SKM-1 treated with dmso at 0.1 percent for 144 hours (cell line): ENCODE results near the gene MAFF.

ENCODE experiments used
- DNase-seq: peaks from one replicate; lab custom pipeline; 2025; ENCODE audit not compliant: unreplicated experiment; lab: John Stamatoyannopoulos, UW

MAFF gene

DNA sequence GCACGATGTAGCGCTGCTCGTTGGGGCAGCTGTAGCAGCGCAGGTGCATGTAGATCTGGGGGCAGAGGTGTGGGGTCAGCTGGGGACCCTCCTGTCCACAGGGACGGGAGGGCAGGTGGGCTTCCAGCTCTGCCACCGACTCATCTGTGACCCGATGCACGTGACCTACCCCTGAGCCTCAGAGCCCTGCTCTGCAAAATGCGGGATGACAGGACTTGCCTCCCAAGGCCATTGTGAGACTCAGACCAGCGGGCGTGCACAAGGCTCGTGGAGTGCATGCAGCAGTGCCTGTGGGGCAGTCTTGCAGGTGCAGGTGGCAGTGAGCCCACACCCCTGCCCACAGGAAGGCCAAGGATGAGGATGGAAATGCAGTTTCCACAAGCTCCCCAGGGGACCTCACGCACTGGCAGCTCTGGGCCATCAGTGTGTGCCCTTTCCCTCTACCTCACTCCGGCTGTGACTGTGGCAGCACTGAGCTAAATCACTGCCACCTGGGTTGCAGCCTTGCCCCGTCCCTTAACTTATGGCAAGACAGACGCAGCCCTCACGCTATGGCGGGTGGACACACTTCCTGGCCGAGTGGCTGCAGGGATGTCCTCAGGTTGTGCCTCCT, 44.4 kb downstream of the MAFF start:
- DNase-seq = no peak

DNA sequence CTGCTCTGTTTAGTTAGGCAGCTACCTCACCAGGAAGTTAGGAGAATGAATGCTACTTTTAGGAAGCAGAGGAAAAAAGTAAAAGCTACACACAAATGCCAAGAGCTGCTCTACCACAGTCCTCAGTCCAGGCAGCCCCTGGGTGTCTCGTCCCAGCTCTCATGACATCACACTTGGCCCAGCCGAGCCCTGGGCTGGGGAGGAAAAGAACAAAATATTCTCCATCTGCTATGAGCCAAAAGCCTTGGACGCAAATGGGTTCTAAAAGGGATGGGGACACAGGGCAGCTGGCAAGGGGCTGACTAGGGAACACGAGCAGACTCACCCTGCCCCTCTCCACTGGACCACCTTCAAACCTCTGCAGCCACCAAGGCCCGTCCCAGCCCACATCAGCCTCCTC, 44.9 kb downstream of the MAFF start:
- no peak for DNase-seq

DNA sequence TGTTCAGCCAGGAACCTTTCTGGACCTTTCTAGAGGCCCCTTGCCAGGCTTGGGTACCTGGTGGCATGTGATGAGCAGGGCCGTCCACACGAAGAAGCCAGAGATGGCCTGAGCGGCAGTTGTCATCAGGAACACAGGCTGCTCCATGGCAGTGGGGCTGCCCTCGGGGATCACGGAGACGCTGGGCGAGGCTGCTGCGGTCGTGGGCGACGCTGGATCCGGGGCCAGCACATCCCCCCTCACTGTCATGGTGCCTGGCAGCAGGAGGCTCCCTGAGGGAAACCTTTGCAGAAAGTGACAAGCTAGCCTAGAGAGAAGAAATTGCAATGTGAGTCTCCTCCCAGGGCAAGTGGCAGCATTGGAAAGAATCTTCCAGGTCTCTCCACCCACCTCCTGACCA, 45.9 kb downstream of the MAFF start:
- no peak for DNase-seq

- DNase-seq = no peak
These were observed 46.5 kb downstream of the MAFF start for GRCh38 chr22:38248280-38248679.

DNA sequence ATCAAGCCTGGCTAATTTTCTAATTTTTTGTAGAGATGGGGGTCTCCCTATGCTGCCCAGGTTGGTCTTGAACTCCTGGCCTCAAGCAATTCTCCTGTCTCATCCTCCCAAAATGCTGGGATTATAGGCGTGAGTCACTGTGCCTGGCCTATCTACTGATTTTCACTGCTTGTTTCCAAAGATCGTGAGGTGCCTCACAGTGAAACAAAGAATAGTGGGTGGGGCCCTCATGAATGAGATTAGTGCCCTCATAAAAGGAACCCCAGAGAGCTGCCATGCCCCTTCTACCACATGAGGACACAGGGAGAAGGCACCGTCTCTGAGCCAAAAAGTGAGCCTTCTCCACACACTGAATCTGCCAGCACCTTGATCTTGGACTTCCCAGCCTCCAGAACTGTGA, 47.5 kb downstream of the MAFF start:
- no peak for DNase-seq

- no peak for DNase-seq
These were observed 48.2 kb downstream of the MAFF start for GRCh38 chr22:38249803-38250642.

DNA sequence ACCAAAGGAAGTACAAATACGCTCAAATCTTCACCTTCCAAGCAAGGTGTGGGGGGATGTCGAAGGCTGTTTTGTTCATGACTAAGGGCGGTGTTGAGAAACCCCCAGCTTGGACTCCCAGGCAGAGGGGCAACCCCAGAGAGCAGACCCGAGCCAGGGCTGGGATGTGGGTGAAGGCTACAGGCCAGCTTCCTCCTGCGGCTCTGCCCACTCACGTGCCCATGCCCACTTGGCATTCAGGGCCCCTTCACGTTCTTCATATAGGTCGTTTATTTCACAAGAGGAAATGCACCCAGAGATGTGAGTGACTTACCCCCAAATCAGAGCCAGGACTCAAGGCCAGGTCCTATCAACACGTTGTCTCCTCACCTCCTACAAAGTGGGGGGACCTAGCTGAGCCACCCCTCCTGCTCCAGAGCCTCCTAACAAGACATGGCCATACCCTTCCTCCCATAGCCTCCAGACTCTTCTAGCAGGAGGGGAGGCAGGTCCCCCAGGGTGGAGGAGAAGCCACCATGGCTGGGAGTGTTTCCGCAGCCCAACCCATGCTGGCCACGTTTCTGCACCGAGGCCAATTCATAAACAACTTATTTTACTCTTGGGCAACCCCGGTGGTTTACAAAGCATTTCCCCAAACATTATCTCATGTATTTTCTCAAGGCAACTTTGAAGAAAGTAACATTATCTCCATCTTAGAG, 49.0 kb downstream of the MAFF start:
- no peak for DNase-seq

DNA sequence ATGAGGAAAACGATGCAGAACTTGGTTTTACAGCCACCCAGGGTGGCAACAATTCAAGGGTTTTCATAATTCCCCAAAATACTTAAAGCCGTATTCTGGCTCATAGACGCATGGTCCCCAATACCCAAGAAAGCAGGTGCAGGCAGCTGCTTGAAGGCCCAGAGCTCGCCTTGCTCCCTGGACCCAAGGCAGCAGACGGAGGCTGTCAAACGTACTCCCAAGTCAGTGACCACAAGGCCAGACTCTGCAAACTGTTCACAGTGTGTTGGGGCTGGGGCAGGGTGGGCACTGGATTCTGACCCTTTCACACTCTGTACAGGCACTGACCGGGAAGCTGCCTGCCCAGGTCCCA, 49.5 kb downstream of the MAFF start:
- DNase-seq = no peak

GRCh38 chr22:38255697-38256096, 53.9 kb downstream of the MAFF start:
- no peak for DNase-seq

GRCh38 chr22:38257181-38257580, 55.4 kb downstream of the MAFF start:
- no peak for DNase-seq

DNA sequence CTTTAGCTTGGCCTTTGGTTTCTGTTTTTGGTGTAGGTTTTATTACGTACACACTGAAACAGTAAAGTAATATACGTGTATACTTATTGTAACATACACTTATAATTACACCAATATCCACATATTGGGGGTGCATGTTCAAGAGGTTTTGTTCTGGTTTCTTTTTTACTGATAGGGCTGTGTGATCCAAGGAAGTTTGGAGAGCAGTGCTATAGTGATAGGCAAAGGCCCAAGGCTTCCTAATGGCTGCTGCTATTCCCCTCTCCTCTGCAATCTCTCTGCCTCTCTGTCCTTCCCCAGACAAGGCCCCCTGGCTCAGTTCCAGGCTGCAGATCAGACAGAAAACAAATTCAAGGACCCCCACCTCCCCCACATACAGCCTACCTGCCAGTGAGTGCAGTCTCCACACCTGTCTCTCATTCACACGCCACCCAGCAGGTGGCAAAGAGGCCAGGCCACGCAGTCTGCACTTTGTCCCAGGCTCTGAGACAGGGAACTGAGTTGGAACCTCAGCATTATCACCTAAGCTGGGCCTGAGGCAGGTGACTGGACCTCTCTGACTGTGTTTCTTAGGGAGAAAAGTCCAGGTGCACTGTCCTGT, 56.0 kb downstream of the MAFF start:
- no peak for DNase-seq

- DNase-seq = no peak
These were observed 57.1 kb downstream of the MAFF start for GRCh38 chr22:38258895-38259294.

- peak; percentile 39 for DNase-seq
These were observed 57.6 kb downstream of the MAFF start for GRCh38 chr22:38259370-38259769.

DNA sequence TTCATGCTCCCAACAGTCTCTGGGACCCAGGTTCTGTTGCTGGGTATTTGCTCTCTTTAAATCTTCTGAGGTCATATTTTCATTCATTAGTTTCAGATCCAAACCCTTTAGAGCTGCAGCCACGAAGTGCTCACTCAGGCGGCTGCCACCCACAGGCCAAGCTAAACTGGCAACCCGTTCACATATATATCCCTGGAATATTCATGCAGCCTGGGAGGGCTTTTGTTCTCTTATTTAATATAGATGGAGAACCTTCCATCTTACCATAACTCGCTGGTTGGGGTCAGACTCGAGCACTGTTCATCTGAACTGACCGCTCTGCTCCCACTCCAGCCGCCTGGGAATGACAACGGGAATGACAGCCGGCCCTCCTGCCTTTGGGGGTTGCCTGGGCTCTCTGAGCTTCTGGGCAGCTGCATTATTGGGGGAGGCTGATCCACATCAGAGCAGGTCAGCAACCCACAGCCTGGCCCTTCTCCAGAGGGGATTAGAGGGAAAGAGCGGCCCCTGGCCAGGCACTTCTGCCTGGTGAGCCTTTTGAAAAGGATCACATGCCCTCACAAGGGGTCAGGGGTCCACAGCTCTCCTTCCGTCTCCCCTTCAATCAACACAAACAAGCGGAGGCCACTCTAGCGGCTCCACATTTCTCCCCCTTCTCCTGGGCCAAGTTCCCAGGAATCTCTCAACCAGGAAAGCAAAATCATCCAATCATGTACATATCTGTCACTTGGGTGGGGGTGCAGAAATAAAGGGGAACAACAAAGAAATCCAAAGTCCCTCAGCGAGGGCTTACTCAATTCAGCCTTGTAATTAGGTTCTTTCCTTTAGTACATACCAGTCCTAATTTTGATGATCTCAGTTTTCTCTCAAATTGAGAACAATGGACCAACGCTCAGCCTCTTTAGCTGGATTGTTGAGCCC, 59.2 kb downstream of the MAFF start:
- DNase-seq = no peak

DNA sequence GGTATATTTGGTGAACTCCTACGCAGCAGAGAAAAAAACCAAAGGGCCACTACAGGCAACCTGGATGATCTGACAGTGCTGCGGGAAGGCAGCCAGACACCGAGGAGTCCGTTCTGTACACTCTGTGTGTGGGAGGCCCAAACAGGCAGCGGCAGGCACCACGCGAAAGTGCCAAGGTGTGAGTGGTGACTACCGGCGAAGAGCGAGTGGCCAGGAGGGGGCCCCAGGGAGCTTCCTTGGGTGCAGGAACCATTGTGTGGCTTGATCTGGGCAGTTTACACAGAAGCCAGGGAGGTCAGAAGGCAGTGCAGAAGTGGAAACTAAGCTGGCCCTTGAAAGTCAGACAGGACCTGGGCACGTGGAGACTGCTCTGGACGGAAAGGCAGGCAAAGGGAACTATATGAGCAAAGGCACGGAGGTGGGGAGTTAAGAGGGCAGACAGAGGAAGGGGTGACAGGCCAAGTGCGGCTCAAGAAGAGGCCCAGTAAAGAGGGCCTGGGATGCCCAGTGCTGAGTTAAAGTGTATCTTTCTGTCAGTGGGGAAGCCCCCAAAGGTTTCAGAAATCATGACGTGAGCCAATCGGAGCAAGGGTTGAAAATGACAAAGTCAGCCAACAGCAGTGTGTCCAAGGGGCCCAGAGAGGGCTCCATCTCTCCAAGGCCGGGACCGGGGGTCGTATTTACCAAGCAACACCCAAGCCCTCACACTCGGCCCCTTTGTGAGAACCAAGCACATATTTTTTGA, 60.4 kb downstream of the MAFF start:
- DNase-seq = peak; percentile 53

- DNase-seq = no peak
These were observed 62.6 kb downstream of the MAFF start for GRCh38 chr22:38264322-38264843.
